GM18526 (cell line): ENCODE results near the gene ZRSR2.

Experiments used
- POLR2A ChIP-seq: IDR thresholded peaks from 3 replicates; pipeline ENCODE4 v1.6.1; 2011; ENCODE audit not compliant: insufficient read length; ENCODE audit errors: extremely low read depth

The ZRSR2 gene

DNA sequence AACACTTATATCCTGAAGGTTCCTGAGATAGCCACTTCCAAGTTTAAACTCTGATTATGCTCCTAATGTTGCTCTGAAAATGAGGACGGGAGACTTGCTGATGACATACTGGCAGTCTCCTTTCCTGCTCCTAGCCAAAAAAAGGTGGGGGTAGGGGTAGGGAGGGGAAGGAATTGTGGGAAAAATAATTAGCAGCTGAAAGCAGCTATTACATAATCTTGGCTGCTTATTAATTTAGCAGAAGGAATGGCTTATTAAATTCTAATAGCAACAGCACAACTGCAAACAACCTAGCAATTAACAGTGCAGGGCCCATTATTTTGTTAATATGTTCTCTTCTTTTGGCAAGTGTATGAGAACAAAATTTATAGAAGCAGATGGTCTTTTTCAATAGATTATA, 66.4 kb downstream of the ZRSR2 start:
- no peak for TF ChIP-seq POLR2A

DNA sequence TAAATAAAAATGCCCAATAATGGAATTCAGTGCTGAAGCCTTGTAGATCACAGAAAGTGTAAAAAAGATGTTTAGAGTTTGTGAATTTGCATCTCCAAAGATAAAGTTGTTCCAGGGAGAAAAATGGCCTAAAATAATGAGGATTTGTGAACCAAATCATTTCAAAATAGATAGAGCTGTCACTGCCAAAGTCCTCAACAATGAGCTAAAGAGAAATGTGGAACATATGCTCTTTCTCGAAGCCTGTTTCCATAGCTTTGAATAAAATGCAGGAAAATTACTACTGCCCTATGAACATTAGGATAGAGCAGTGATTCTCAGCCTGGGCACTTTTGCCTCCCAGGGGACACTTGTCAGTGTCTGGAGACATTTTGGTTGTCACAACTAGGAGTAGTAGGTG, 67.8 kb downstream of the ZRSR2 start:
- no peak for TF ChIP-seq POLR2A

DNA sequence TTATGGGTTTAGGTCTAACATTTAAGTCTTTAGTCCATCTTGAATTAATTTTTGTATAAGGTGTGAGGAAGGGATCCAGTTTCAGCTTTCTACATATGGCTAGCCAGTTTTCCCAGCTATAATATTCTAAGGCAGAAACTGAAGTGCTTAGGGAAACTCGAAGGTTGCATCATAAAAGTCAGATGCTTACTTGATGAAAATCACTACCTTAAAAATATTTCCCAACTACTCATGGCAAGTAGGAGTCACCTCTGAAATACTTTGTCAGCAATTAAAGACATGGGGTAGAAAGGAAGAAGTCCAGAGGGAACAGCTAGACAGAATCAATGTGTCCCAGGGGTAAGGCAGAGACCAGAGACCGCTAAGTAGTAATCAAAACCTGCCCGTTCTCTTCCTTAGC, 70.6 kb downstream of the ZRSR2 start:
- no peak for TF ChIP-seq POLR2A

DNA sequence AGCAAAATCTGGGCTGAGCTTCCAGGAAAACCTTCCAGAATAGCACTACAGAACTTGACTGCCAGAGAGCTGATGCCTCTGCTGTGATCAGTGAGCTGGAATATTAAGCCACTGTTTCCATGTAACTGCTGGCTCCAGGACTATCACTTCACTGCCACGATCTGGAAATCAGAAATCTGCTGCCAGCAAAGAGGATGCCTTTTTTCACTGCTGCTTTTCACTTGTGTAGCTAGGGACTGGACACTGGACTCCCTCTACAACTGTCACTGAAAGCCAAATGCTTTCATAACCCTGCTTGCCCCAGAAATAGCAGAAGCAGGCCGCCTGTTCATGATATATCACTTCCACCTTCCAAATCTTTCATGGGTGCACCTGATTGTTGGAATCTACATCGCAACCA, 73.7 kb downstream of the ZRSR2 start:
- TF ChIP-seq POLR2A: no peak

DNA sequence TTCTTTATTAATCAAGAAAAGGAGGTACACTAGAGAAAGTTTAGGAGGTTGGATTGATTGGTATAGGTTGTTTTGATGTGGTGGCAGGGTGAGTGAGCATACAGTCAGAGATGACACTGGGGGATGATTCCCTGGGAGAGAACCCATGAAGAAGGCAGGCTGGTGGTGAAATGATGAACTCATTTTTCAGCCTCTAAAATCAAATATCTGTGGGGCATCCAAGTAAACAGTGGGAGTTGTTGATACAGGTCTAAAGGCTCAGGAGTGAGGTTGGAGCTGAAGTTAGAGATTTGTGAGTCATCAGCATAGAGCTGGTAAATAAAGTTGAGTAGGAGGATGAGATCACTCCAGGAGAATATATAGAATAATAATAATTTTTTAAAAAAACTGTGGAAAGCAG, 74.3 kb downstream of the ZRSR2 start:
- TF ChIP-seq POLR2A: no peak

DNA sequence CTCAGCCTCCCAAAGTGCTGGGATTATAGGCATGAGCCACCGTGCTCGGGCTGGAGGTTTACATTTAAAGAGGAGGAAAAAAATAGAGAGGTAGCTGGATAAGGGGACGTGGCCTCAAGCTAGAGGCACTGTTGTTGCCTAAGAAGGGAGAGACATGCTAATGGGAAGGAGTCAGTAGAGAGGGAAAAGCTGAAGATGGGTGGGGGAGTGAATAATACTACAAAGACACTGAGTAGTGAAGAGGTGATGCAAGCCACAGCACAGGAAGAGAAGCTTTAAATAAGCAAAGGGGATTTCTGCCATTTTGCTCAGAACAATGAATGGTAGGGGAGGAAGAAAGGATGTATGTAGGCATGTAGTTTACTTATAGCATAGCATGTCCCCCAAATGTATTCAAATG, 75.9 kb downstream of the ZRSR2 start:
- no peak for TF ChIP-seq POLR2A

DNA sequence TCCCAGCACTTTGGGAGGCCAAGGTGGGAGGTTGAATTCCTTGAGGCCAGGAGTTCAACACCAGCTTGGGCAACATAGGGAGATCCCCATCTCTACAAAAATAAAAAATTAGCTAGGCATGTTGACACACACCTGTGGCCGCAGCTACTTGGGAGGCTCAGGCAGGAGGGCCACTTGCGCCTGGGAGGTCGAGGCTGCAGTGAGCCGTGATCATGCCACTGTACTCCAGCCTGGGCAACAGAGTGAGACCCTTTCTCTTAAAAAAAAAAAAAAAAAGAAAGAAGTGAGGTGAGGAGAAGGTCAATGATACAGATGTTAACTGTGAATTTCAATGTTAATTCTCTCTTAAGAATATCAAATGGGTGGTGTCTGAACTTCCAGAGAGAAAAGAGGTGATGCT, 79.4 kb downstream of the ZRSR2 start:
- TF ChIP-seq POLR2A: no peak

DNA sequence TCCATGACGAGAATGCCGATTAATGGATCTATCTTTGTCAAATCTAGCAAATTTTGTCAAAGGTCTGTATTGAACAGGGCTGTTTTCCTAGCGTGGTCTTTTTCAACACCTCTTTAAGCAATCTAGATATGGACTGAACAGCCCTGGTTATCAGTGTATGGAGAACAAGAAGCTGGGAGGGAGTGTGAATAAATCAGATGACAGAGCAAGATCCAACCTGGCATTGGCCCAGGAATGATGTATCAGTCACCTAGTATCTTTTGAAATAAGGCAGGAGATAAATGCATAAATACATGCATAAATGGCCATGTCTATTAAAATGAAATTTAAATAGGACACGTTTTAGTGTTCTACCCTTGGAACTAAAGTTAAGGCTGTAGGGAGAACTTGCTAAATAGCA, 80.0 kb downstream of the ZRSR2 start:
- no peak for TF ChIP-seq POLR2A
